HTERT RPE-1 (cell line): ENCODE measurements around the gene OLFM2.
"Not testable (repeated sequence)": the region's sequence is repeated elsewhere in the genome, so short reads cannot be mapped to it uniquely, and the experiment has no call there.

Source experiments
- in situ Hi-C: fragments of 300-500 bp; cut with MboI; formaldehyde crosslinking; loops from 4 replicates; pipeline ENCODE4 v1.14.3; 2020; ENCODE audit warnings: low sequenced_read_pairs

The OLFM2 gene

GRCh38 chr19:9943744-9944143 is 7.4 kb upstream of the OLFM2 start:
- in situ Hi-C loops = no loop called here

GRCh38 chr19:9941671-9942070 is 5.4 kb upstream of the OLFM2 start:
- in situ Hi-C loops = no loop called here

DNA sequence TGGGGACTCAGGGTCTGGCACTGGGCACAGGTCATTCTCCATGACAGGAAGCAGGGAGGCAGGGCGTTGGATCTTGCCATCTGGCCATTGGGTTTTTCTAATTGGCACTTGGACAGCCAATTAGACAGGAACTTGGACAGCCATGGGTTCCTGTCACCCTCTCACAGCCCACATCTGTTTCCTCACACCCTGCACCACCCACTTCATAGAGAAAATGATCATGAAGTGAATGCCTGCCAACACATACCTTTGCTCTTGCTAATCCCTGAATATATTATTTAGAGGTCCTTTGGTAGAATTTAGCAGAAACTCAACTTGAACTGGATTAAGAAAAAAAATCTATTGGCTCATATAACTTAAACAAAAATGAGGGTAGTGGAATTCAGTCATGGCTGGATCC is 4.9 kb upstream of the OLFM2 start:
- in situ Hi-C loops = no loop called here

- in situ Hi-C loops = no loop called here
Measured at GRCh38 chr19:9940778-9941177, 4.5 kb upstream of the OLFM2 start.

DNA sequence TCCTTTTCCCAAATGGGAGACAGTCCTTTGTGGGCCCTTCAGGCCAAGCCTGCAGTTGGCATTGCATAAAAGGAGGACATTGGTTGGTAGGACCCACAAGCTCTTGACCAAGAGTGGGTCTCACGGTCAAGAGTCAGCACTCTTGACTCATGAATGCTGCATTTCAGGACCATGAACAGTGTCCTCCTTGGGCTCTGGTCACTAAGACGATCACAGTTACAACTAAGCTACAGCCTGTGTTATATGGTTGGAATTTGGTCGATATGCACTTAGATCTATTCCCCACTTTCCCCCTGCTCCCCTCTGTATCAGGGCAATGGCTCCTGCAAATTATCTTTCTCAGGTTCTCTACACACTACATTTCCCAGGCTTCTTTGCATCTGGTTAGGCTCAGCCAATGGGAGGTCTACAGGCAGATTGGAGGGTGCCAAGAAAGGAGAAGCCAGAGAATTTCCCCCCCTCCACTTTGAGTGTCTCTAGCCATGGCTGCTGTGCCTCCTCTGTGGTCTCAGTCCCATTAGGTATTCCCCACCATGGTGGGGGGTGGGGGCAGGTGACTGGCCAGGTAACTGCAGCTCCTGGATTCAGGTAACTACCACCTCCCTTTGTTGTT is 3.1 kb upstream of the OLFM2 start:
- in situ Hi-C loops = no loop called here

GRCh38 chr19:9937001-9937411 is 691 bp upstream of the OLFM2 start:
- in situ Hi-C loops = no loop called here

GRCh38 chr19:9935506-9936325 is 599 bp downstream of the OLFM2 start:
- in situ Hi-C loops = no loop called here

DNA sequence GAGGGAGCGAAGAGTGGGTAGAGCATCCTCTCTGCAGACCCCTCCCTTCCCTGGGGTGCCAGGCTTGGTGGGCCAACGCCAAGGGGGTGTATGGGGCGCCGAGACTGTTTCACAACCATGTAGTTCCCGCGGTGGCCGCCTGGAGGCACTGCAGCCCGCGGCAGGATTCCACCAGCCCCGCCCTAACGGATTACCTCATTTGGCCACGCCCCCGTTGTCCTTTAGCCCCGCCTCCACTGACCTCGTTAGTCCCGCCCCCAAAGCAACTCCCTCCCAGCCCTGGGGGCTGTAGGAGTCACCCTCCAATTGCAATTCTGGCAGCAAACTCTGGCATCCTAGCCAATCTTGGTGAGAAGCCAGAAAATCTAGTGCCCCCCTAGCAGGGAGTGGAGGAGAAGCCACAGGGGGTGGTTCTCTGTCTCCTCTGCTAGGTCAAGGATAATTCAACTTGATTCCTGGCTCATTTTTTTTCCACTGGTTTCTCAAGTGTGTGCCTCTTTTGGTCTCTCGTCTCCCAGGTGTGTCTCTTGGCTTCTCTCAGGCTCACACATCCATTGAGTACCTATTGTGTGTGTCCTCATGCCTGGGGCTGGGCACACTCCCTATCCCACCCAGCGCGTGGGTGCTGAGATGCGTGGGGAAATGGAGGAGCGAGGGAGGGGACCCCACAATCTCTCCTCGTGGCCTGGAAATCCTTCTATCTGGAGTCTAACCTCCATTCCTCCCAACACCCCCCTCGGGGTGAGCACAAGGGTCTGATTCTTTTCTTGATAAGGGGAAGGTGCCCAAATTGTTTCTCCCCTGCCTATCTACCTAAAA is 2.0 kb downstream of the OLFM2 start:
- in situ Hi-C loops = no loop called here

- in situ Hi-C loops = no loop called here
Measured at GRCh38 chr19:9932835-9933234, 3.5 kb downstream of the OLFM2 start.

- in situ Hi-C loops = no loop called here
Measured at GRCh38 chr19:9931629-9932028, 4.7 kb downstream of the OLFM2 start.

GRCh38 chr19:9923440-9923839 is 12.9 kb downstream of the OLFM2 start:
- in situ Hi-C loops = no loop called here

GRCh38 chr19:9922782-9923379 is 13.4 kb downstream of the OLFM2 start:
- in situ Hi-C loops = not testable (repeated sequence)

- in situ Hi-C loops = no loop called here
Measured at GRCh38 chr19:9917321-9917720, 19.0 kb downstream of the OLFM2 start.

GRCh38 chr19:9916719-9917118 is 19.6 kb downstream of the OLFM2 start:
- in situ Hi-C loops = no loop called here

GRCh38 chr19:9914315-9915207 is 21.8 kb downstream of the OLFM2 start:
- in situ Hi-C loops = no loop called here

DNA sequence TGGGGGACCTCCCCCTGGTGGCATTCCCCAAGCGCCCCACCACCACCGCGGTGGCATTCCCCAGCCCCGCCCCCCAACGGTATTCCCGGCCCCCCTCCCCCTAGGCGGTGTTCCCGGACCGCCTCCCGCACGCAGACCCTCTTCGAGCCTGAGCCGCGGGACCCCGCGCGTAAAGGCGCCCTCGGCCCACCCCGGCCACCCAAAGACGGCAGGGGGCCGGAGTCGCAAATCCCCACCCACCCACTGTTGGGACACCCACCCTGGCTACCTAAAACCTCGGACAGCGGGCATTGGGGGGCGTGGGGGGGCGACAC is 22.4 kb downstream of the OLFM2 start:
- in situ Hi-C loops = no loop called here

DNA sequence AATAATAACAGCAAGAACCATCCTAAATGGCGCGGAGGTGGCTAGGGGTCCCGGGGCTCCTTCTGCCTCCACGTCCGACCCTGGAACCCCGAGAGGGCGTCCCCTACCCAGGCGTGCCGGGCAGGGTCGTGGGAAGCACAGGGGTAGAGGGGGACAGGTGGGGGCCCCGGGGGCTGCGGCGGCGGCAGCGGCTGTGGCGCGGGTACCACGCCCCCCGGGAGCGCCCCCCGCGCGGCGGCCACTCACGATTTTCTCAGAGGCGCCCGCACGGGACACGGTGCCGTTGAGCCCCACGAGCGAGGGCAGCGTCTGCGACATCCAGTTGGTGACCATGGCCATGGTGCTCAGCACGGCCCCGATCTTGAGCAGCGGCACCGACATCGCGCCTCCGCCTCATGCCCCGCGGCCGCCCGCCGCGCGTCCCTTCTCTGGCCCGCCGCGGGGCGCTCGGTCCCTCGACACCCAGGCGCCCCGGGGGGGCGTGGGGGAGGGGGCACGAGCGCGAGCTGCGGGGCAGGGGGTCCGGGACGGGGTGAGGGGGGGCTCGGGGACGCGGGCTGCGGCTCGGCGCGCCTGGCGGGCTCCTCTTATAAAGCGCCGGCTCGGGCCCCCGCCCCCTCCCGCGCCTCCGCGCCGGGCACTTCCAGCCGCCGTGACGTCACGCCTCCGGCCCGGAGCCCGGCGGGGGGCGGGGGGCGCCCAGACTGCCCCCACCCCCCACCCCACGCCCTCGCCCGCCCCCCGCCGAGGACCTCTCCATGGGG is 22.9 kb downstream of the OLFM2 start:
- in situ Hi-C loops = no loop called here

GRCh38 chr19:9912551-9913236 is 23.6 kb downstream of the OLFM2 start:
- in situ Hi-C loops = no loop called here

- in situ Hi-C loops = no loop called here
Measured at GRCh38 chr19:9911524-9912185, 24.7 kb downstream of the OLFM2 start.
